Measurements from ENCODE around the gene UGT1A1.

UGT1A1 gene

GRCh38 chr2:233799087-233799665, 39.1 kb downstream of the UGT1A1 start:
- no peak overlapping the region for H3K4me3 ChIP-seq (ENCODE audit: low read depth, low read length)
- H3K9me3 ChIP-seq = no peaks in the 10 kb centered on the region
- no peaks in the 10 kb centered on the region for H3K4me1 ChIP-seq
- DNase-seq = no peak
- no peaks in the 10 kb centered on the region for H3K27me3 ChIP-seq
- no peaks in the 10 kb centered on the region for H3K36me3 ChIP-seq
- TF ChIP-seq CTCF (IDR thresholded peaks at IDR 0.05; ENCODE audit: low read depth, low read length) = no peak

- no peaks in the 10 kb centered on the region for H3K9me3 ChIP-seq
- DNase-seq = no peak
- no peak overlapping the region for H3K4me3 ChIP-seq (ENCODE audit: low read depth, low read length)
- H3K36me3 ChIP-seq = no peaks in the 10 kb centered on the region
- H3K27me3 ChIP-seq = no peaks in the 10 kb centered on the region
- H3K4me1 ChIP-seq = no peaks in the 10 kb centered on the region
- TF ChIP-seq CTCF (IDR thresholded peaks at IDR 0.05; ENCODE audit: low read depth, low read length) = no peak
Measured at GRCh38 chr2:233799716-233800115, 39.6 kb downstream of the UGT1A1 start.

GRCh38 chr2:233800208-233800607, 40.1 kb downstream of the UGT1A1 start:
- Histone ChIP-seq H3K4me3 (ENCODE audit: low read depth, low read length) (no peak overlapping the region), H3K27me3 (no peaks in the 10 kb centered on the region), H3K9me3 (no peaks in the 10 kb centered on the region), H3K36me3 (no peaks in the 10 kb centered on the region), H3K4me1 (no peaks in the 10 kb centered on the region)
- DNase-seq = no peak
- TF ChIP-seq CTCF (IDR thresholded peaks at IDR 0.05; ENCODE audit: low read depth, low read length) = no peak

GRCh38 chr2:233801357-233802131, 41.5 kb downstream of the UGT1A1 start:
- no peak for TF ChIP-seq CTCF (IDR thresholded peaks at IDR 0.05; ENCODE audit: low read depth, low read length)
- no peaks in the 10 kb centered on the region for H3K27me3 ChIP-seq
- H3K36me3 ChIP-seq = no peaks in the 10 kb centered on the region
- DNase-seq = no peak
- H3K4me3 ChIP-seq (ENCODE audit: low read depth, low read length) = no peak overlapping the region
- no peaks in the 10 kb centered on the region for H3K4me1 ChIP-seq
- no peaks in the 10 kb centered on the region for H3K9me3 ChIP-seq

GRCh38 chr2:233802132-233802815, 42.2 kb downstream of the UGT1A1 start:
- Histone ChIP-seq H3K9me3 (no peaks in the 10 kb centered on the region), H3K27me3 (no peaks in the 10 kb centered on the region), H3K4me1 (no peaks in the 10 kb centered on the region), H3K4me3 (ENCODE audit: low read depth, low read length) (no peak overlapping the region), H3K36me3 (no peaks in the 10 kb centered on the region)
- DNase-seq = no peak
- TF ChIP-seq CTCF (IDR thresholded peaks at IDR 0.05; ENCODE audit: low read depth, low read length) = no peak

Data from BE2C (cell line).